GM21447 (cell line): ENCODE results near the gene TNIP1.
A peak's percentile ranks its signal among the peaks of the same experiment; 100 is the strongest.

Experiments
- ATAC-seq: cut with Tn5 transposase; IDR thresholded peaks from one replicate; pipeline ENCODE4 v1.9.1; 2021; ENCODE audit not compliant: unreplicated experiment

Gene TNIP1

GRCh38 chr5:151106043-151106442 is 25.2 kb upstream of the TNIP1 start:
- ATAC-seq, result no peak

GRCh38 chr5:151105561-151105960 is 24.7 kb upstream of the TNIP1 start:
- ATAC-seq, result no peak

- ATAC-seq, result no peak
These were observed 24.0 kb upstream of the TNIP1 start for GRCh38 chr5:151104795-151105194.

GRCh38 chr5:151101746-151102145 is 20.9 kb upstream of the TNIP1 start:
- ATAC-seq, result no peak

- ATAC-seq, result no peak
These were observed 20.3 kb upstream of the TNIP1 start for GRCh38 chr5:151101151-151101550.

- no peak for ATAC-seq
These were observed 19.8 kb upstream of the TNIP1 start for GRCh38 chr5:151100681-151101080.

GRCh38 chr5:151098768-151099121 is 17.9 kb upstream of the TNIP1 start:
- ATAC-seq, result no peak

GRCh38 chr5:151097820-151098767 is 17.3 kb upstream of the TNIP1 start:
- ATAC-seq, result peak; percentile 47

- no peak for ATAC-seq
These were observed 16.2 kb upstream of the TNIP1 start for GRCh38 chr5:151097061-151097460.

GRCh38 chr5:151096001-151096373 is 15.2 kb upstream of the TNIP1 start:
- no peak for ATAC-seq

GRCh38 chr5:151095341-151096000 is 14.6 kb upstream of the TNIP1 start:
- no peak for ATAC-seq

- no peak for ATAC-seq
These were observed 14.0 kb upstream of the TNIP1 start for GRCh38 chr5:151094852-151095245.

GRCh38 chr5:151094030-151094851 is 13.4 kb upstream of the TNIP1 start:
- ATAC-seq, result peak; percentile 66

GRCh38 chr5:151093476-151093889 is 12.6 kb upstream of the TNIP1 start:
- ATAC-seq, result peak; percentile 10

GRCh38 chr5:151092762-151093161 is 11.9 kb upstream of the TNIP1 start:
- no peak for ATAC-seq

GRCh38 chr5:151089726-151090125 is 8.9 kb upstream of the TNIP1 start:
- no peak for ATAC-seq

- no peak for ATAC-seq
These were observed 8.2 kb upstream of the TNIP1 start for GRCh38 chr5:151088986-151089385.

GRCh38 chr5:151087486-151087885 is 6.7 kb upstream of the TNIP1 start:
- no peak for ATAC-seq

- peak; percentile 76 for ATAC-seq
These were observed 6.1 kb upstream of the TNIP1 start for GRCh38 chr5:151086905-151087360.

- no peak for ATAC-seq
These were observed 5.5 kb upstream of the TNIP1 start for GRCh38 chr5:151086192-151086869.

- ATAC-seq, result no peak
These were observed 4.7 kb upstream of the TNIP1 start for GRCh38 chr5:151085517-151086041.
